Right ventricle myocardium inferior (tissue), 1 donor: Measurements from ENCODE around the gene IDI2. TPM values are rescaled to one million over a fixed set of nuclear protein-coding genes. Genes with fewer than 3 reads are reported as not detected.
A peak's percentile ranks its signal among the peaks of the same experiment; 100 is the strongest.

Source experiments
- ATAC-seq: fragments of 200-7000 bp; cut with Tn5 transposase; one replicate; pipeline ENCODE4 v1.9.1; 2020; ENCODE audit warnings: mild to moderate bottlenecking, moderate library complexity
- DNase-seq: peaks from one replicate; pipeline ENCODE4 v3.0.0; 2021; ENCODE audit errors: missing footprints
- intact Hi-C: fragments of 100-400 bp; cut with DNase I; formaldehyde crosslinking; loops from one replicate; pipeline ENCODE4 v1.11.0; 2022
- total RNA-seq: library from RNA; stranded (reverse); fragmentation: NEBNext Ultra II Directional; extraction: Animal tissue kit (Norgen Biotek cat#: 25700); gene quantifications from one replicate; pipeline ENCODE4 v1.2.1, GENCODE V29; 2021
- donor health status: DM: no; HTN: yes; CAD: no; lungs with severe emphysema.

Gene IDI2
- total RNA-seq, 1 donor from 2014 or later = 0.30 TPM

GRCh38 chr10:970311-971149 is 55.1 kb downstream of the IDI2 start:
- DNase-seq (no peak), ATAC-seq (peak; percentile 29)
- intact Hi-C loops = no loop called here

GRCh38 chr10:969473-970150 is 56.0 kb downstream of the IDI2 start:
- intact Hi-C loops = no loop called here
- no peak for ATAC-seq
- no peak for DNase-seq

Other genes with a start within 250 kb of the IDI2 start
- gene LARP4B, start 94.2 kb downstream of the IDI2 start, total RNA-seq = 58.9 TPM
- 29.3 TPM for gene GTPBP4, start 37.4 kb downstream of the IDI2 start, total RNA-seq
- gene IDI1, start 23.3 kb upstream of the IDI2 start, total RNA-seq = 14.6 TPM
- gene WDR37, start 30.5 kb upstream of the IDI2 start, total RNA-seq = 28.9 TPM